Smooth muscle cell (in vitro differentiated cells): ENCODE results near the gene AKT3. TPM values are rescaled to one million over a fixed set of nuclear protein-coding genes. Genes with fewer than 3 reads are reported as not detected.

Experiments used
- DNase-seq: peaks from one replicate; lab custom pipeline; 2025; ENCODE audit not compliant: unreplicated experiment; lab: John Stamatoyannopoulos, UW
- H2AFZ ChIP-seq: fragments of 200-600 bp; sonication (generic); 2 replicates; pipeline ENCODE4 v1.6.0; 2016; ENCODE audit warnings: antibody characterized with exemption, low read depth, mild to moderate bottlenecking
- H3F3A ChIP-seq: fragments of 200-600 bp; sonication (generic); 2 replicates; pipeline ENCODE4 v1.6.0; 2017; ENCODE audit warnings: antibody characterized with exemption, low read depth
- H3K27ac ChIP-seq: fragments of 200-600 bp; sonication (generic); 2 replicates; pipeline ENCODE4 v1.5.1; 2016; ENCODE audit warnings: low read depth, mild to moderate bottlenecking
- H3K27me3 ChIP-seq: fragments of 200-600 bp; sonication (generic); 2 replicates; pipeline ENCODE4 v1.6.1; 2016; ENCODE audit warnings: low read depth, mild to moderate bottlenecking
- H3K36me3 ChIP-seq: fragments of 200-600 bp; sonication (generic); 2 replicates; pipeline ENCODE4 v1.5.1; 2016; ENCODE audit warnings: low read depth
- H3K4me1 ChIP-seq: fragments of 200-600 bp; sonication (generic); 2 replicates; pipeline ENCODE4 v1.5.1; 2016; ENCODE audit warnings: low read depth
- H3K4me2 ChIP-seq: fragments of 200-600 bp; sonication (generic); 2 replicates; pipeline ENCODE4 v1.6.0; 2016; ENCODE audit warnings: mild to moderate bottlenecking
- H3K4me3 ChIP-seq: fragments of 200-600 bp; sonication (generic); 2 replicates; pipeline ENCODE4 v1.5.1; 2016; ENCODE audit warnings: mild to moderate bottlenecking
- H3K79me2 ChIP-seq: fragments of 200-600 bp; sonication (generic); 2 replicates; pipeline ENCODE4 v1.6.0; 2016; ENCODE audit warnings: low read depth, mild to moderate bottlenecking
- H3K9ac ChIP-seq: fragments of 200-600 bp; sonication (generic); 2 replicates; pipeline ENCODE4 v1.6.0; 2016; ENCODE audit warnings: low read depth
- H3K9me3 ChIP-seq: fragments of 200-600 bp; sonication (generic); replicated peaks from 2 replicates; pipeline ENCODE4 v1.5.1; 2016; ENCODE audit warnings: low read depth
- H4K20me1 ChIP-seq: fragments of 200-600 bp; sonication (generic); 2 replicates; pipeline ENCODE4 v1.6.0; 2016; ENCODE audit warnings: low read depth
- CTCF ChIP-seq: fragments of 200-600 bp; sonication (generic); IDR thresholded peaks from 2 replicates; pipeline ENCODE4 v1.5.1; 2017; ENCODE audit warnings: borderline replicate concordance, mild to moderate bottlenecking, antibody characterized with exemption; ENCODE audit not compliant: insufficient read depth, poor library complexity, severe bottlenecking
- WGBS: methylation state at CpG from one replicate; pipeline ENCODE4 v1.1.7; 2016; ENCODE audit warnings: low lambda C conversion rate; 5-methylcytosine and 5-hydroxymethylcytosine counted together
- polyA plus RNA-seq: library from polyadenylated mRNA; unstranded; fragments of >200 nt; fragmentation: Nextera tagmentation; extraction: Ambion mirVana; gene quantifications from 2 replicates; pipeline ENCODE4 v1.2.1, GENCODE V29; 2016
- total RNA-seq: library from RNA; depleted of rRNA; stranded (reverse); fragments of >200 nt; gene quantifications from 2 replicates; pipeline ENCODE4 v1.2.3, GENCODE V29; 2014

AKT3 gene
- total and polyA plus RNA-seq, 2 experiments from 2014 or later: 5.5 to 32.3 TPM

- no peaks in the 10 kb centered on the region for H3F3A ChIP-seq
- TF ChIP-seq CTCF: no peak
- H3K4me1 ChIP-seq: no peaks in the 10 kb centered on the region
- H3K36me3 ChIP-seq: no peaks in the 10 kb centered on the region
- no peak for DNase-seq
- no peaks in the 10 kb centered on the region for H3K9me3 ChIP-seq
- WGBS: 52% methylated on average over 2 of the region's 2 CpGs
- H2AFZ ChIP-seq: no peak overlapping the region
- H3K27ac ChIP-seq: no peak overlapping the region
- no peak overlapping the region for H3K4me2 ChIP-seq
- no peaks in the 10 kb centered on the region for H3K27me3 ChIP-seq
- H3K9ac ChIP-seq: no peak overlapping the region
- H4K20me1 ChIP-seq: no peaks in the 10 kb centered on the region
- H3K4me3 ChIP-seq: no peak overlapping the region
- H3K79me2 ChIP-seq: no peaks in the 10 kb centered on the region
These were observed 40.5 kb upstream of the AKT3 start for GRCh38 chr1:243890576-243890975.

- DNase-seq: no peak
- 75% methylated on average over 1 of the region's 1 CpG for WGBS
- Histone ChIP-seq H3K4me3 (no peak overlapping the region), H3K79me2 (no peaks in the 10 kb centered on the region), H3K27me3 (no peaks in the 10 kb centered on the region), H3K9me3 (no peaks in the 10 kb centered on the region), H2AFZ (no peak overlapping the region), H4K20me1 (no peaks in the 10 kb centered on the region), H3K4me2 (no peak overlapping the region), H3K36me3 (no peaks in the 10 kb centered on the region), H3K27ac (no peak overlapping the region), H3K9ac (no peak overlapping the region), H3K4me1 (no peaks in the 10 kb centered on the region), H3F3A (no peaks in the 10 kb centered on the region)
- no peak for TF ChIP-seq CTCF
These were observed 35.8 kb upstream of the AKT3 start for GRCh38 chr1:243885806-243886205.

GRCh38 chr1:243884603-243885002 is 34.6 kb upstream of the AKT3 start:
- H3K36me3 ChIP-seq: no peaks in the 10 kb centered on the region
- no peak overlapping the region for H3K4me3 ChIP-seq
- no peak for DNase-seq
- no peaks in the 10 kb centered on the region for H3K4me1 ChIP-seq
- no peaks in the 10 kb centered on the region for H3K79me2 ChIP-seq
- no peaks in the 10 kb centered on the region for H3K9me3 ChIP-seq
- no peak overlapping the region for H3K4me2 ChIP-seq
- H2AFZ ChIP-seq: no peak overlapping the region
- H3K27me3 ChIP-seq: no peaks in the 10 kb centered on the region
- TF ChIP-seq CTCF: no peak
- WGBS: 90% methylated on average over 5 of the region's 5 CpGs
- no peaks in the 10 kb centered on the region for H3F3A ChIP-seq
- H3K9ac ChIP-seq: no peak overlapping the region
- no peak overlapping the region for H3K27ac ChIP-seq
- H4K20me1 ChIP-seq: no peaks in the 10 kb centered on the region

- Histone ChIP-seq H3K4me3 (no peak overlapping the region), H3K79me2 (no peaks in the 10 kb centered on the region), H3K9me3 (no peaks in the 10 kb centered on the region), H3K4me1 (no peaks in the 10 kb centered on the region), H2AFZ (no peak overlapping the region), H4K20me1 (no peaks in the 10 kb centered on the region), H3F3A (no peaks in the 10 kb centered on the region), H3K9ac (no peak overlapping the region), H3K36me3 (no peaks in the 10 kb centered on the region), H3K4me2 (no peak overlapping the region), H3K27me3 (no peaks in the 10 kb centered on the region), H3K27ac (no peak overlapping the region)
- WGBS: 81% methylated on average over 2 of the region's 2 CpGs
- no peak for DNase-seq
- TF ChIP-seq CTCF: no peak
These were observed 33.5 kb upstream of the AKT3 start for GRCh38 chr1:243883551-243883950.
